Prostate gland (tissue), 2 donors: Measurements from ENCODE around the gene TNFAIP2.

ENCODE experiments used
- CTCF ChIP-seq, 4 experiments: fragments of 200-600 bp in 2 of 4; fragments of 450-650 bp in 2 of 4; sonication (generic) in 2 of 4; IDR thresholded peaks; 1 replicate in 3 of 4; 2 replicates in 1 of 4; pipeline ENCODE4 v1.5.1; 2016 to 2019; ENCODE audit warnings: antibody characterized with exemption in 4 of 4, mild to moderate bottlenecking in 2 of 4, moderate library complexity in 2 of 4
- POLR2A ChIP-seq: fragments of 450-650 bp; IDR thresholded peaks from one replicate; pipeline ENCODE4 v1.6.1; 2016; ENCODE audit warnings: antibody characterized with exemption, mild to moderate bottlenecking
- POLR2AphosphoS5 ChIP-seq: sonication (generic); formaldehyde crosslinking; IDR thresholded peaks from one replicate; pipeline ENCODE4 v1.6.1; 2017; ENCODE audit warnings: antibody characterized with exemption

- TF ChIP-seq CTCF (IDR thresholded peaks at IDR 0.05) = no peak
- no peak for TF ChIP-seq POLR2A
- TF ChIP-seq POLR2AphosphoS5 = no peak
These were observed 39.9 kb downstream of the TNFAIP2 start for GRCh38 chr14:103163199-103163598.
